GM18867 (cell line): ENCODE measurements around the gene WWOX.

Experiments used
- ATAC-seq: cut with Tn5 transposase; IDR thresholded peaks from one replicate; pipeline ENCODE4 v1.9.1; 2021; ENCODE audit warnings: mild to moderate bottlenecking, moderate library complexity; ENCODE audit not compliant: unreplicated experiment

Gene WWOX

DNA sequence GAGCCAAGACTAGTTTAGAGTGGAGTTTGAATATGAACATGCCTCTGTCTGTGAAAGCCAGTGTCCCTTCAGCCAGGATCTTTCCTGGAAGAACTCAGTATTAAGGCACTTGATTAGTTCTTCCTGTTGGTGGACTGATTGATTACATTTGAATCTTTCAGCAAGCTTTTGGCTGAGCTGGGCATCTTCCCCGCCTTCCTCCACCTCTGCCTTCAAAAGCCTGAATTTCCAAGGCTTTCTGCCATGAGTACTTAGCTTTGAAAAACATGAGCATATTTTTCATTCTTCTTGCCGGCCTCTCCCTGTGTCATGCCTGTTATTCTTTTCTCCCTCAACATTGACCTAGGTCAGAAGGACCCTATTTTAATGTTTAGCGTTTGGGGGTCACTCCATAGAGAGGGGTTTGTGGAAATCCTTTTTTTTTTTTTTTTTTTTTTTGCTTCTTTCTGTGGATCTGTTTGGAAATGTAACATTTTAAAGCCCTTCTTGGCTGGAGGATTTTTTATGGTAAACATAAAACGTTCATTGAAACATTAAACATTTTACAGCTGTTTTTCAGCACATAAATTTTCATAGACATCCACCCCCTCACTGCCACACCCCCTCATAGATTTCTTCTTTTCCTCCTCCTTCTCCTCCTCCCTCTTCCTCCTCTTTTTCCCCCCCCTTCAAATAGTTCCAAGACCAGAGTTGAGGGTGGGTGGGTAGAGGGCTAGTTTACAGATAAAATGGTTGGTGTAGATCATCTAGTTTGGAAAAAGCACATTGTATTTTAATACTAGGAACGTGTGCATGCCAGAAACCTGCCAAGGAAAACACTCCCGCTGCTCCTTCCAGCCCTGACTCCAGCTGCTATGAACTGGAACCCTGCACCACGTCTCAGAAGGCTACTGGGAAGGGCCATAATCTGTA is 645.9 kb downstream of the WWOX start:
- ATAC-seq: no peak

DNA sequence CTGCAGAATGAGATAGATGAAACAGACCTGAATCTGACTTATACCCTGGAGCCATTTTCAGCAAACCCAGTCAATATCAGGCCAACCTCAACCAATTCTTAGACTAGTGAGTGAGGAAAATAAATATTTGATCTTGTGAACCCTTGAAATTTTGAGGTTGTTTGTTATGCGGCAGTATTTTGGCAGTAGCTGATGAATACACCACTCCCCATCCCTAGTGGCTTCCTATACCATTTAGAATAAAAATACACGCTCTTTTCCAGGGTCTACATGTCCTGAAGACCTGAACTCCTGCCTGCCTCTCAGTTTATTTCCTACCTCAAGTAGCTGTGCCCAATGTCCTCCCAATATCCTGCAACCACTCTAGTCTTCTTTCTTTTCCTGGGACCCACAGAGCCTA is 647.3 kb downstream of the WWOX start:
- no peak for ATAC-seq

DNA sequence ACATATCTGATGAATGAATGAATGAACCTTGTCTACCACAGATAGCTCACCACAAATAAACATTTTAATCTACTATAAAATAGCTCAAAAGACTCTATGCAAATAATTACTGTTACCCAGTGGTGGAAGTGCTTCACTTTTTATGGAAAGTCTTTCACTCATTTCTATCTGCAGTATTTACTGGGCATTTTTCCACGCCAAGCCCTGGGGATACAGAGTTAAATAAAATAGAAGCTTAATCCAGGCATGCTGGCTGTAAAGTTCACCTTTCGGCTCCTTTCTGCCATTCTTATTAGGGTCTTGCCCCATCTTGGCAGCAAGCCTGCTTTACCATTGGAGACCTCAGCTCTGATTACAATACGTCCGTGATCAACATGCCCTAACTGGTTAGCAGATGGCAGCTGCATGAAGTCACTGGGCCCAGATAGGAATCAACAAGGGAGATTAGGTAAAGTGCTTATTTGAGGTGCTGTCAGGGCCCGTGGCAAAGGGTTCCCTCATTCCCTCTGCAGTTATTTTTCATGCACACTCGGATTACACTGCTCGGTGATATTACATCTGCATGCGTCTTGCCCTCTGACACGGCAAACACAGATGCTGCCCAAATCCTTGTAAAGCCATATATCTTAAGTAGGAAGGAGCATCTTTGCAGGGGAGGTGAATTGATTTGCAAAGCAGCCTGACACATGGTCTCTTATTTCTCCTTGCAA is 648.9 kb downstream of the WWOX start:
- ATAC-seq: no peak

DNA sequence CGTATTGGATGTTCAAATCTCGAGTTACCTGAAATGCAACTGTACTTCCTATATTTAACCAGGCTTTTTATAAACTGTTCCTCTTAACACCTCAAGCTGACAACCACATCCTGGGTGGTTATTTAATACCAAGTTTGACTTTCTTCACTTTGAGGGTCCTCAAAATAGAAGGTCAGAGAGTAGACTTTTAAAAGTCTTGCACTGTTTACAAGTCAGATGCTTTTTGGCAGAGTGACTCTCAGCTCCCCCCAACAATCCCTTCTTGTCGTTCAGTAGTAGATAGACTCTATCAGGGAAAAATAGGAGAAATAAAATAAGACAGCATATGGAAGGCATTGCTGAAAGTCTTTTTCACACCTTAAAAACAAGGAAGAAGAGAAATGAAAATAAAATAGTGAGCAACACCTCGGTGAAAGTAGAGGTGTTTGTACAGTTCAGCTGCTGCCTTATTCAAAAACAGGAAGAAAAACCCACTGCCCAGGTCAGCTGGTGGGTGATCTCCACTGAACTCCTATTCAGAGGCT is 650.4 kb downstream of the WWOX start:
- peak; percentile 87 for ATAC-seq

DNA sequence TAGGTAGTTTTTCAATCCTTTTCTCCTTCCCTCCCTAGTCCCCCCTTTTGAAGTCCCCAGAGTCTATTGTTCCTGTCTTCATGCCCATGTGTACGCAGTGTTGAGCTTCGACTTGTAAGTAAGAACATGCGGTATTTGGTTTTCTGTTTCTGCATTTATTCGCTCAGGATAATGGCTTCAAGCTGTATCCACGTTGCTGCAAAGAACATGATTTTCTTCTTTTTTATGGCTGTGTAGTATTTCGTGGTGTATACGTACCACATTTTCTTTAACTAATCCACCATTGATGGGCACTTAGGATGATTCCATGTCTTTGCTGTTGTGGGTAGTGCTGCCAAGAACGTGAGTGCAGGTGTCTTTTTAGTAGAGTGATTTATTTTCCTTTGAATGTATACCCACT is 651.2 kb downstream of the WWOX start:
- ATAC-seq: no peak

DNA sequence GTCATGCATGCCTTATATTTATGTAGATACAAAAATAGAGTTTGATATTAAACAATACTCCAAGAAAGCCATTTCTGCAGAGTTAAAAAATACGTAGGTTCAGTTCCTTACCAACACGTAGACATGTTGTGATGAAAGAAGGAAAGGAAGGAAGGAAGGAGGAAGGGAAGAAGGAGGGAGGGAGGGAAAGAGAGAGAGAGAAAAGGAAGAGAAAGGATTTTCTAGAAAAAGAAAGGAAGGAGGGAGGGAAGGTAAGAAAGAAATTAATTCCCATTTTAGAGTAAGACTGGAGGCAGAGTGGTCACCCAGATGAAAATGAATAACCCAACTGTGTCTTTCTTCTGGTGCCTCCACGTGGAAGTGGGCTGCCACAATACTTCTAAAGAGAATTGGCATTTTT is 652.1 kb downstream of the WWOX start:
- ATAC-seq: no peak

DNA sequence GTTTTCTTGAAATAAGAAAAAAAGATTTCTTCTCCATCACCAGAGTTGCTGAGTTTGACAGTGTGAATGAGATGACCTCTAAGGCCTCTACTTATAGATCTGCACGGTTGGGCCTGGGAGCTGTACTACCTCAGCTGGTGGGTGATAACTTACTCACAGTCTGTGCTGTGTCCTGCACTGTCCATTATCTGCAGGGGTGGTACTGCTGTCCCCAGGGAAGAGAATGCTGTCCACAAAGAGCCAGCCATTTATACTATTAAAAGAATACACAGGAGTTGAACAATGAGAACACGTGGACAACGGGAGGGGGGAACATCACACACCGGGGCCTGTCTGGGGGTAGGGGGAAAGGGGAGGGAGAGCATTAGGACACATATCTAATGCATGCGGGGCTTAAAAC is 655.3 kb downstream of the WWOX start:
- no peak for ATAC-seq

DNA sequence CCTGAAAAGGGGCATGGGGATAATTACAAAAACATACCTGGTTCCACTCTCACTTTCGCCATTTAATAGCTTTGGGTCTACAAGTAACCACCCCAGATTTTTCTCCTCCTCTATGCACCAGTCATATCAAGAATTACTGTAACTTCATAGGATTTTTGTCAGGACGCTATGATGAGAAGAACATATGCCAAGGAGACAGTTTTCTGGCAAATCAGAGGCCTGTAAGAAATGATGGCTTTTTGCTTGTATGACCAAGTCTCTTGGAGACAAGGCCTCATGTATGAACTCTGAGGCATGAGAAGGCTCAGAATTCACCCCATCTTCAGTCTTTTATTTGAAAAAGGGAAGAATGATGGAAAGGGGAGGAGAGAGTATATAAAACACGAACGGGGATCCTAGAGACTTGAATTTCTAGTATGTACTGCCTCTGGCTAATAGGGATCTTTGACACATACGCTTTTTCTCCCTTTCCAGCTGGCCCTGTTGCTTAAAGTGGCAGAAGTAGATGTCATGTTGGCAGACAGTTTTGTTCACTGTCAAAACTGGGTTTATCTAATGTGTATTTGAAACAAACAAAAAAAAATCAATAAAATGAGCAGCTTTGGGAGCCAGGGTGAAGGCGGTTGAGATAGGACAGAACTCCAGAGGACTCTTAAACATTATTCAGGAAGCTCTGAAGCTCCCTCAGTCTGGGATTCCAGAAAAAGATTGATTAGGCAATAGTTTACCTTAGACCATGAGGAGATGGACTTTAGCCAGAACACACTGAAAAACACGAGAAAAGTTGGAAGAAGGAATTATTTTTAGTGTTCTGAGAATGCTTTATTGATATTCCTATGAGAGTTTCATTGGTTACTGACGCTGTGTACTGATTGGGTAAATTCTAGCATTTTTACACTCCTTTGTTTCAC is 656.6 kb downstream of the WWOX start:
- ATAC-seq: no peak

DNA sequence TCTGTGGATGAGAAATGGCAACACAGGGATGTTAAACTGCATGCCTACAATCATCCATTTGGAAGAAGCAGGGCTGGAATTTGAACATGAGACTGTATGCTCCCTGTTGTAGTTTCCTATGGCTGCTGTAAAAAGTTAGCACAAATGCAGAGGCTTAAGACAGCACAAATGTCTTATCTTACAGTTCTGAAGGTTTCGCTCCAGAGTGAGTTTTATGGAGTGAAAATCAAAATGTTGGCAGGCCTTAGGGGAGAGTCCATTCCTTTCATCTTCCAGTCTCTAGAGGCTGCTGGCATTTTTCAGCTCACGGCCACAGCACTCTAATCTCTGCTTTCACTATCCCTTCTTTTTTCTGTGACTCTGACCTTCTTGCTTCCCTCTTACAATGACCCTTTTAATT is 660.1 kb downstream of the WWOX start:
- no peak for ATAC-seq

DNA sequence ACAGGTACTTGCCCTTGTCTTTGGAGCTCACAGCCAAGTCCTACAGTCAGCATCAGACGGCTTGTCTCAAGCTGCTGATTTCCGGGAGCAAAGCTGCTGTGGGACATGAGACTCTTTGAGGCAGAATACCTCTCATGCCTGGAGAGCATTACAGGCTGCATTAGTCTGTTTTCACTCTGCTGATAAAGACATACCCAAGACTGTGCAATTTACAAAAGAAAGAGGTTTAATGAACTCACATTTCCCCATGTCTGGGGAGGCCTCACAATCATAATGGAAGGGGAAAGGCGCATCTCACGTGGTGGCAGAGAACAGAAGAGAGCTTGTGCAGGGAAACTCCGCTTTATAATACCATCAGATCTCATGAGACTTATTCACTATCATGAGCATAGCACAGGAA is 661.2 kb downstream of the WWOX start:
- no peak for ATAC-seq

DNA sequence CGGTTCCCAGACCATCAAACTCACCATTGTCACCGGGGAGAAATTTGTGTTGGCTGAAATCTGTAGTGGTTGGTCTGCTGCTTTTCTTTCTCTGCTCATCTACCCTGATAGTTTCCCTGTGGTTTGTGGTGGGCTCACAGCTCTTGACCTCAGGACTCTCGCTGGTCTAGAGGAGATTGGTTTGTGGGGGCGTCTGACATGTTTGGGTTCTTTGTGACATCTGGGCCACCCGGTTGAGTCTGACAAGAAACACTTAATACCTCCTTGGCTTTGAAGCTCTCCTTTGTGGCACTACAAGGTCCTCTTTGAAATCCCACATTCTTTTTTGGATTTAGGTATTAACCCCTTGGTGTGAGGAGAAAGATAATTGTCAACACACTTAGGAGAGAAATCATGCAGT is 662.0 kb downstream of the WWOX start:
- peak; percentile 95 for ATAC-seq

DNA sequence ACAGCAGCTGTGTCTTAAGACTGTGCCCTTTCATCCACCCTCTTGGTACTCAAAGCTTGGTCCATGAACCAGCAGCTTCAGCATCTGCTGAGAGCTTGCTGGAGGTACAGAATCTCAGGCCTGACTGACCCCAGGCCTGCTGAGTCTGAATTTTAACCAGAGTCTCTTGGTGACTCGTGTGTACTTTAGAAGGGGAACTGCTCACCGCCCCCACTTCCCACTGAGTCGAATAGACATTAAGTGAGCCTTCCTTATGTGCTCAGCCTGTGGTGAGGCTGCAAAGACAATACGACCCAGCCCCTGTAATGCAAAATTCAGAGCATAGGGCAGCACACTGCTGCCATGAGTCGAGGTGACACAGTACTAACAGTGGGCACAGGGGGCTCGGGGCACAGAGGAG is 662.8 kb downstream of the WWOX start:
- peak; percentile 56 for ATAC-seq

DNA sequence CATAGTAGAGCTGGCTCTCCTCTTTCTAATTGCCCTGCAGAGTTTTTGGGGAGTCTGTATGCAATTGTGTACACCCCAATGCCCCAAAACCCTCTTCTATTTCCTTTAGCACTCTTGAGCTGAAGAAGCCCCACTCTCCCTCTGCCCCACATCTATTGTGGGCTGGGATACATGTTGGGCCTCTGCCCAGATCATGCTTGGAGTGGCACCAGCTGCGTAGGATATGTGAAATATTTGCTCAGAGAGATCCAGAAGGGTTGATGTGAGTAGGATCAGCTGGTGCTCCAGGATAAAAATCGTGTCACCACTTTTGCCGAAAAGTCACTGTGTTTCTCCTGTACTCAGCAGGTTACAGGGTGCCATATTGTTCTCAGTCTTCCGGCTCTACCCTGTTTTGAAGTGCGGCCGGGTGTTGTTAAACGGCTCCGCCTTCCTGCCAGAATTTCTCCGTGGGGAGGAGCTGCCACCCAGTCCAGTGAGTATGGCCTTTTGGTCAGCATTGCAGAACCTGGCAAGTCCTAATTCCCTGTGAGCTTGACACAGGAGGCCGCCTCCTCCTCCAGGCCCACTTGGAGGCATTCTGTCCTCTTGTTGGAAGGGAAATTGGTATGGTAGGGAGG is 664.5 kb downstream of the WWOX start:
- ATAC-seq: no peak

DNA sequence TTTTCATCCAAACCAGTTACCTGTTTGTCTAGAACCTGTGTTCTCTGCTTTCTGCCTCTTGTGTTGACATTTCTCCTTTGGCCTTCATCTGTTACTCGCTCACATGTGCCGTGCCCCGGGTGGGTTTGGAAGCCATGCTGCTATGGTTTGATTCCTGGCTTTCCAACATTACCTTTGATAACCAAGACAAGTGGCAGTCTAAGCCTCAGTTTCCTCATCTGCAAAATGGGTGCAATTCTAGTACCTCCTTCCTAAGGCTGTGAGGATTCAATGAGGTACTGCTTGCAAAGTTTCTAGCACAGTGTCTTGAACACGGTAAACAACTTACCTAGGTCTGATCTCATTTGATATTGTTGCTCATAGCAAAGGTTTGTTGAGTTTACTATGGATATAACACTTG is 665.0 kb downstream of the WWOX start:
- ATAC-seq: no peak

DNA sequence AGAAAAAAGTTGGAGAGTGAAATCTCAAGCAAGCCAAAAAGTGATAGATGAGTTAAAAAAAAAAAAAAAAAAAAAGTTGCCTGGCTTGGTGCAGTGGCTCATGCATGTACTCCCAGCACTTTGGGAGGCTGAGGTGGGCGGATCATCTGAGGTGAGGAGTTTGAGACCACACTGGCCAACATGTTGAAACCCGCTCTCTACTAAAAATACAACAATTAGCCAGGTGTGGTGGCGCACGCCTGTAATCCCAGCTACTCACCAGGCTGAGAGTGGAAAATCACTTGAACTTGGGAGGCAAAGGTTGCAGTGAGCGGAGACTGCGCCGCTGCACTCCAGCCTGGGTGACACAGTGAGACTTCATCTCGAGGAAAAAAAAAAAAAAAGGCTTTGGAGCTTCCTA is 668.8 kb downstream of the WWOX start:
- ATAC-seq: no peak

DNA sequence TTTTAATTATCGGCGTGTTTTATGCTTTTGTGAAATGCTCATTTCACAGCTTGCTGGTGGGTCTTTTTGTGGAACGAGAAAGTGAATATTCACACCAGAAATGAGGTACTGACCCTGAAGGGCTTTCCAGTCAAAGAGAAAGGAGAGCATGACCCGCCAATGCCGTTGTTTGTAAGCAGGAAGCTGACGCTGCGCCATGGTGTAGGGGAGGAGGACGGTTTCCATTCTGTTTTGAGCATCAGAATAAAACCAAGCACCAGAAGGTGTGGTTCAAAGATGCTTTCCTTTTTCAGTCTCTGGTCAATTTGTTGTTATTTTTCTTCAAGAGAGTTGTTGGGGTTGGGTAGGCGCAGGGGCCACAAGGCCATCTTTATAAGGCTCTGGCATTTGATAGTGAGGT is 669.3 kb downstream of the WWOX start:
- ATAC-seq: peak; percentile 93

DNA sequence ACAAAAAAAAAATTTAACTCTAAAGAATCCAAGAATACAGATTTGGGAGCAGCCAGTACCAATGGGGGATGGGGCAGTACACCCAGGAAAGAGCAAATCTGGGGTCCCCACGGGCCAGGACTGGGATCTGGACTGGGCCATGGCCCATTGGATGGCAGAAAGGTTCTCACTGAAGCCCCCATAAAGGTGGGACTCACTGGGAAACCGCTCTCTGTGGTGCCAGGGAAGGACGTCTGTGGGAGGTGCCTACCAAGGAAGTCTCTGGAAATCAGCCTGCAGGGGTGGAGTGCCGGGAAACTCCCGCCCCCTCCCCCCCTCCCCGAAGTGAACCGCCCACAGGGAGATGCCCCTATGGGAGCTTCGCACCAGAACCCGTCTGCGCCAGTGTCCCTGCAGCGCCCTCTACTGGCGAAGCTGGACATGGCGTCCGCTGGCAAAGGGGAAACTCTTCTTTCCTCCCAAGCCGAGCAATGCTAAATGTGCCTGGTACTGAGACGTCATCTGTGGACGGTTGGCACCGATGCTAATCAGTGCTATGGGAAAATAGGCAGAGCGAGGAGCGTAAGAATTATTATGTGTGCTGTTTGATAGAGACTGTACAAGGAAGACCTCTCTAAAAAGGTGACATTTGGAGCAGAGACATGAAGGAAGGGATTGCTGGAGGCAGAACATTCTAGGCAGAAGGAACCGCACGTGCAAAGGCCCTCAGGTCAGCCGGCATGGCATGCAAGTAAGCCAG is 671.1 kb downstream of the WWOX start:
- peak; percentile 49 for ATAC-seq

DNA sequence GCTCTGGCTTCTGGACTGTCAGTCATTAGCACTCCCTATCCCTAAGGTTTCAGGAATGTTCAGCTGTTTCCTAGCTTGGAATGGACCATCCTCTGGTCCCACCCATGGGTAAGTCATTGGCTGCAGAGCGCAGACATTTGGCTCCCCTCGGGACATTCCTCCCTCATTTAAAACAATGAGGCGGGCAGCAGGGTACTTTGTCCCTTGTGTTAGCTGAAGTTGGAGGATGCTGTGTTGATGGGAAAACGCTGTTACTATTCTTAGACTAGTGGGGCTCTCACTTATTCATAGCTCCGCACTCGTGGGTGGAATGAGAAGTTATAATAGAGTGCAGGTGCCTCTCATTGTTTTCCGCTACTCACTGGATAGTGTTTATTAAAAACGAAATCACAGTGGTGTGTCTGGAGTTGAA is 673.8 kb downstream of the WWOX start:
- no peak for ATAC-seq

DNA sequence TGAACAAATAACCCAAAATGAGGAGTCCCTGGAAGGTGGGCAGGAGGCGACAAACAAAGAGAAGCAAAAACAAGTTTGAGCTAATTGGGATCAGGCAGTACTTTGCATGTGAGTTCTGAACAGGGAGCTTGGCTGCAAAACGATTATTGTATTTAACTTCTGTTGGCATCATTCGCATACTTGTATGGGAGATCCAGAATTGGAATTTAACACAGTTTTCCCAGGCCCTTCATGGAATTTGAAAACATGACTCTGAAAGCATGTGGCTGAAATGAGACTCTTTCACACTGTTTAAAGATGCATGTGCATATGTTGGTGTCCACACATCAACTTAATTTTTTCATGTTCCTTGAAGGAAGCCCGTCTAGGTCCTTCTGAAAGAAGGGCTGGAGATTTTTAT is 674.3 kb downstream of the WWOX start:
- ATAC-seq: no peak

DNA sequence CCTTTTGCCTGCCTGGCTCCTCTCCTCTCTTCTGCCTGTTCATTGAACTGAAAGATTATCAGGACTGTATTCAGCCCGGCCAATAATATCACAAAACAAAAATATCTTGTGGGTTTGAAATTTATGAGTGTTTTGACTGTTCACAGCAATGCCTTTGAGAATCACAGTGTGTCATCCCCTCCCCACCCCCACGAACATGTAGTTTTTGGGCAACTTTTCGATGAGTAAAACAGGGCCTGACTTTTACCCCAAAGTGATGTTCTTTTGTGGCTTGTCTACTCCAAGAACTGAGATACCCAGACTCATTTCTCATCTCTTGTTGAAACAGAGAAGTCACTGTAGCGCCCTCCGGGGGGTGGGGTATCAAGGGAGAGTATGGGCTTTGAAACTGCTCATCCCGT is 675.7 kb downstream of the WWOX start:
- no peak for ATAC-seq
